Mononuclear cell (primary cell): ENCODE results near the gene SCN1B. TPM values are rescaled to one million over a fixed set of nuclear protein-coding genes. Genes with fewer than 3 reads are reported as not detected.

ENCODE experiments used
- total RNA-seq: library from RNA; depleted of rRNA; stranded (reverse); fragments of >200 nt; gene quantifications from one replicate; pipeline ENCODE4 v1.2.3, GENCODE V29; 2012

Gene SCN1B
- total RNA-seq, 1 donor, result 0.73 TPM

Other genes starting within 250 kb of the SCN1B start
- 2.3 TPM for gene ZNF30, start 103.6 kb upstream of the SCN1B start, total RNA-seq
- 10.2 TPM for gene ZNF792, start 66.2 kb upstream of the SCN1B start, total RNA-seq
- gene GRAMD1A, start 30.1 kb upstream of the SCN1B start, total RNA-seq, result 61.5 TPM
- gene HPN, start 11.3 kb downstream of the SCN1B start, total RNA-seq, result 0.10 TPM
- gene FXYD3, start 85.4 kb downstream of the SCN1B start, total RNA-seq, result not detected
- 0.31 TPM for gene LGI4, start 104.6 kb downstream of the SCN1B start, total RNA-seq
- gene FXYD1, start 108.4 kb downstream of the SCN1B start, total RNA-seq, result 0.42 TPM
- gene FXYD7, start 112.8 kb downstream of the SCN1B start, total RNA-seq, result 1.4 TPM
- gene FXYD5, start 124.3 kb downstream of the SCN1B start, total RNA-seq, result 179 TPM
- 0.21 TPM for gene FAM187B, start 198.3 kb downstream of the SCN1B start, total RNA-seq
- gene LSR, start 218.5 kb downstream of the SCN1B start, total RNA-seq, result 13.1 TPM
- 117 TPM for gene USF2, start 238.5 kb downstream of the SCN1B start, total RNA-seq